ENCODE results near the gene JPH4.

- no peak for TF ChIP-seq CTCF (IDR thresholded peaks at IDR 0.05)
- TF ChIP-seq POLR2A (IDR thresholded peaks at IDR 0.05): no peak
- no peak for TF ChIP-seq POLR2AphosphoS5 (IDR thresholded peaks at IDR 0.05)
Observed at GRCh38 chr14:23578560-23579310, at the start of gene JPH4.
